Dedifferentiated amniotic fluid mesenchymal stem cell (primary cell): ENCODE data around the gene ANGEL2.
"Not testable (repeated sequence)": the region's sequence is repeated elsewhere in the genome, so short reads cannot be mapped to it uniquely, and the experiment has no call there.

Source experiments
- DNase-seq: peaks from one replicate; pipeline ENCODE4 v3.0.0-alpha.2; 2016; ENCODE audit errors: extremely low spot score

The ANGEL2 gene

DNA sequence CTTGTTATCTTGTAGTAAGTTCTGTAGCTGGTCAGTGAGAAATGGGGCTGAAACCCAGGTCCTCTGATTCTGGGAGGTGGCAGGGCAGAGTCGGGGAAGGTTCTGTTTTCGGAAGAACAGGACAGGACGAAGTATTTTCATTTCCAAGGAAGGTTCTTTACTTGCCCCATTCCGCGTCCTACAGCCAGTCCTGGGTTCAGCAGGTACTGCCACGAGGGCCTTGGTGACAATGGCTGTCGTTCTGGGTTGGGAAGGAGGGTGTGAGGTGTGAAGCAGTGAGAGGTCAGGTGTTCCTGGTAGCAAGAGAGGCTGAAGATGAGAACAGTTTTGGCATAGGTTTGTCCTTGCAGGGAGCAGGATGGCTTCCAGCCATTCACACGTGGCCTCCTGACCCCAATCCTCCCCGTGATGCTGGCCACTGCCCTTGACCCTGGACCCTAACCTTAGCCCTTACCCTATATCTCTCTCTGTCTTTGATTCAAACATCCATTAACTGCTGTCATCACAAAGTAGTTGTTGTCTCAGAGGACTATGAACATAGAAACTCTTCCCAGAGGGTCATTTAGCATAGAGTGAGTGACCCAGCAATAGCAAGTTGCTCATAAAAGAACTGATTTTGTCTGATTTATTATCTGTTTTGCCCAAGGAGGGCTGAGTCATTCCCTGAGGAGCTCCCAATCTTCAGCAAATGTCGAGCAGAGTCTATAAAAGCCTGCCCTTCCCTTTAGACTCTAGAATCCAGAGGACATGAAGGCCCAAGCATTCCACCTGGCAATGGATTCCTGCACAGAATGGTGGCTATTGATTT lies 40.4 kb downstream of the ANGEL2 start:
- DNase-seq = no peak

DNA sequence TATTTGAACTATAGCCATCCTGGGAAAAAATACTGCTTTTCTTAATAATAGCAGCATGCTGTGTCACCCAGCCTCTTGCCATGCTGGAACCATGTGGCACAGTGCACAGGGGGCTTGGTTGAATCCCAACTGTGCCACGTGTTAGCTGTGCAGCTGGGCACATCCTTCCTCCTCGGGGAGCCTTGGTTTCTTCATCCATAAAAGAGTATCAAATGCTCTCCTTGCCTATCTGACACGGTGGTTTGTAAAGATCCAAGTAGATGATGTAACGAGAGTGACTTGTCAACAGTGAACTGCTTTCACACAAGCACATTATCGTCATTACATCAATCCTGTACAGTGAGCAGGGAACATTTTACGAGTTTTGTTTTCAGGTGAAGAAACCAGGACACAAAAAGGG lies 41.0 kb downstream of the ANGEL2 start:
- DNase-seq = no peak

- DNase-seq = no peak
Observed at GRCh38 chr1:212973899-212974298, 41.8 kb downstream of the ANGEL2 start.

- DNase-seq = no peak
Observed at GRCh38 chr1:212973426-212973825, 42.2 kb downstream of the ANGEL2 start.

GRCh38 chr1:212971312-212971711 lies 44.4 kb downstream of the ANGEL2 start:
- no peak for DNase-seq

DNA sequence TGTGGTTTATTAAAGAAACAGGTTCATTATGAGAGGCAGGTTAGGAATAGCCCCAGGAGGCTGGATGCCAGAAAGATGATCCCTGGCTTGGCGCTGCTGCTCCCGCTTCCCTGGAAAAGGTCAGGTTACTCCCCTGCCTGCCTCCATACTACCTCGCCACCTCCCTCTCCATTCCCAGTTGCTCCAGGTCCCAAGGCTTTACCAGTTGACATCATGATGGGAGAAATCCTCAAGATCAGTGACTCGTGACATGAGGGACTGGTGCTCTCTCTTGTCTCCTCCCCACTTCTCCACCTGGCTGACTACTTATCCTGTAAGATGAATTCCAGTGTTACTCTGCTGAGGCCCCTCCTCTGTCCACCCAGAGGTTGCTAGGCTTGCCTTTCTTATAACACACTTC lies 45.6 kb downstream of the ANGEL2 start:
- no peak for DNase-seq

DNA sequence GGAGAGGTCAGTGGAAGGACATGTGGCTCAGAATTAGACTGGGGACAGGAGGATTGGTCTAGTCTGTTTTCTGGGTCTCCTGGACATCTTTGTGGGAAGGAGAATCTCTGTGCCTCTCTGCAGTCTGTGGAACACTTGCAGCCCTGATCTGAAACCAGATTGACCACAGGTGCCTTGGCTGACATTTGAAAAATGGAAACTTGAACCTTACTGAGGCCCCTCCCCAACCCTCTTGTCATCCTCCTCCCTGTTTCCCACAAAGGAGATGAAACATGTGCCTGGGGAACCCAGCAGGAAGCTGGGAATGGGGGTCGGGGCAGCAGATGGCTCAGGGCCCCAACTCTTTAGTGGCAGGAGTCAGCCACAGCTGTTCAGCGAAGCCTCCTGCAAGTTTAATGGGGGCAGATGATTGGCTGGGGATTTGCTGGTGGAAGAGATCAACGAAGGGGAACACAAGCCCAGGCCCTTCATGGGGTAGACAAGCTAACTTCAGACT lies 47.3 kb downstream of the ANGEL2 start:
- no peak for DNase-seq

GRCh38 chr1:212967801-212968200 lies 47.9 kb downstream of the ANGEL2 start:
- peak; percentile 44 for DNase-seq

GRCh38 chr1:212966616-212967015 lies 49.1 kb downstream of the ANGEL2 start:
- no peak for DNase-seq

DNA sequence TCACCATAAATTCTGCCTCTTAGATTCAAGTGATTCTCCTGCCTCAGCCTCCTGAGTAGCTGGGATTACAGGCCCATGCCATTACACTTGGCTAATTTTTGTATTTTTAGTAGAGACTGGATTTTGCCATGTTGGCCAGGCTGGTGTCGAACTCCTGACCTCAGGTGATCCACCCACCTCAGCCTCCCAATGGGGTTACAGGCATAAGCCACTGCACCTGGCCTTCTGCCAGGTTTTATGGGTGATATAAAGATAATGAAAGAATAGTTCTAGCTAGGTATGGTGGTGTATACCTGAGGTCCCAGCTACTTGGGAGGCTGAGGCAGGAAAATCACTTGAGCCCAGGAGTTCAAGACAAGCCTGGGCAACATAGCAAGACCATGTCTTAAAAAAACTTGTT lies 50.7 kb downstream of the ANGEL2 start:
- DNase-seq = not testable (repeated sequence)

GRCh38 chr1:212964102-212964501 lies 51.6 kb downstream of the ANGEL2 start:
- DNase-seq = no peak

DNA sequence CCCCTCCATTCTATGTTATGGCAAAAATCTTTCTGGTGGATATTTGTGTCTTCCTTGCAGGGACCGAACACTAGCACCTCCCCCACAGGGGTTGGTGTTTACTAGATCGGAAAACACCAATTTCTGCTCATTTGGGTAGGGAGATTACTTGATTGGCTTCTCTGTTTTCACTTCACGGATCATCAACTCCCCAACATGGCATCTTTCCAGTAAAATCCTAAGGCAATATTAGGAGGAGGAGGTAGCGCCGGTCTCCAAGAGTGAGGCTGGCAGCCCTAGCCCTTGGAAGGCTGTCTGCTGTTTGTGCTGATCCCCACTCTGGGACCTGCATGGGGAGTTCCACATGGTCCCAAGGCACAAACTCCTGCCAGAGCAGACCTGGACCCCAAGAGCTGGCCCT lies 53.2 kb downstream of the ANGEL2 start:
- no peak for DNase-seq

DNA sequence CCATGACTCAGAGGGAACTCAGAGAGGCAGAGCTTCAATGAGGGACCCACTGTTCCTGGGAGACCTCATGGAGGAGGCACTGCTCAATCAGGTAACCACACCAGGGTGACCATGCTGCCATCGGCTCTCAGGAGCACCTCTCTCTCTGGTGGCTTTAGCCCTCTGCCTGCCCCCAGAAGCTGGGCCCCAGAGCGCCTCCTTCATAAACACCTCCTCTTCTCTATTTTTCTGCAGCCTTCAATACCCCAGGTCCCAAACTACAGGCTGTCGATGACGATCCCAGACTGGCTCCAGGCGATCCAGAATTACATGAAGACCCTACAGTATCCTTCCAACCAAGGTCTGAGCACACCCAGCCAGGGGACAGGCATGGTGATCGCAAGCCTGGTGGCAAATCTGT lies 54.7 kb downstream of the ANGEL2 start:
- DNase-seq = no peak

GRCh38 chr1:212959266-212960220 lies 56.1 kb downstream of the ANGEL2 start:
- no peak for DNase-seq

GRCh38 chr1:212958175-212958574 lies 57.5 kb downstream of the ANGEL2 start:
- no peak for DNase-seq

GRCh38 chr1:212957546-212957945 lies 58.1 kb downstream of the ANGEL2 start:
- no peak for DNase-seq

DNA sequence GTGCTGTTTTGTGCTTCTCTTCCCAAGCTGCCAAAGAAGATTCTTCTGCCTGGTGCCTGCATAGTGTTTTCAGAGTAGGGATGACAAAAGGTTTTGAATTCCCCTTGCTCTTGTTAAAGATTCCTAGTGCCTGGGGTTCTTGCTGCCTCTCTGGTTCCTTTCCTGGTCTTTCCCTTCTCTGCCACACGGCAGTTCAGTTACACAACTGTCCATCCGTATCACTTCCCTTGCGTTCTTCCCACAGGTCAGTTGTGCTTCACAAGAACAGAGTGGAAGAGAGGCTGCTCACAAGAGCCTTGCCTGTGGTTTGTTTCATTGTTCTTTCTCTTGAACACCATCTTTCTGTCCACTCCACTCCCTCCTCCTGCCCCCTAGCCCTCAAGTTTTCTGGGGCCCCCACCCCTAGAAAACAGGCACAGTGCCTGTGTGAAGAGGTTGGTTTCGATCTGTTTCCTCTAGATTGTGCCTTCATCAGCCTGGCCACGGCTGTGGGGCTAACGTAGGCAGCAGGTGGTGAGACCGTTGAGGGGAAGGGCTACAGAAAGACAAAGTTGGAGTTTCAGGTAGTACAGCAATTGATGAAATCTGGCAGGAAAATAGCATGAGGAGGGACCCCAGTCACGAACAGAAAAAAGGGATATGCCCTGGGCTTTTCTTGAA lies 59.6 kb downstream of the ANGEL2 start:
- DNase-seq = no peak

DNA sequence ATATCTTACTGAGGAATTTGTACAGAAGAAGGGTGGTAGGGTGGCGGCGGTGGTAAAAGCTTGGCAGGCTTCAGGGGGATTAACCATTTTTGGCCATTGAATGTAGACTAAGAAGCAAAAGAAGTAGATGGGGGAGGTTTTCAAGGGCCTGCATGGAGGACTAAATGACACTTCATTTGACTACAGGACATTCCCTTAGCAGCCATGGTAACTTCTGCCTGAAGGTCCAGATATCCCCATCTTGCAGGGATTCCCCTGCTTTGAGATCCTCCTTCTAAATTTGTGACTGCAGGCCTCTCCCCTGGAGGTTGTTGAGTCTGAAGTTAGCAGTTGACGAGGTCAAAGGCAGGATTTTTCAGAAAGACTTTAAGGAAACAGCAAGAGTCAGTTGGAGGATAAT lies 60.6 kb downstream of the ANGEL2 start:
- no peak for DNase-seq

GRCh38 chr1:212954514-212954913 lies 61.2 kb downstream of the ANGEL2 start:
- no peak for DNase-seq

GRCh38 chr1:212953321-212953720 lies 62.3 kb downstream of the ANGEL2 start:
- DNase-seq = no peak

- DNase-seq = no peak
Observed at GRCh38 chr1:212952641-212952976, 63.1 kb downstream of the ANGEL2 start.

GRCh38 chr1:212951947-212952640 lies 63.6 kb downstream of the ANGEL2 start:
- no peak for DNase-seq
